Measurements from ENCODE around the gene MS4A6E.
"Not testable (repeated sequence)": the region's sequence is repeated elsewhere in the genome, so short reads cannot be mapped to it uniquely, and the experiment has no call there.

MS4A6E gene, protein sequence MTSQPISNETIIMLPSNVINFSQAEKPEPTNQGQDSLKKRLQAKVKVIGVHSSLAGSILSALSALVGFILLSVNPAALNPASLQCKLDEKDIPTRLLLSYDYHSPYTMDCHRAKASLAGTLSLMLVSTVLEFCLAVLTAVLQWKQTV

DNA sequence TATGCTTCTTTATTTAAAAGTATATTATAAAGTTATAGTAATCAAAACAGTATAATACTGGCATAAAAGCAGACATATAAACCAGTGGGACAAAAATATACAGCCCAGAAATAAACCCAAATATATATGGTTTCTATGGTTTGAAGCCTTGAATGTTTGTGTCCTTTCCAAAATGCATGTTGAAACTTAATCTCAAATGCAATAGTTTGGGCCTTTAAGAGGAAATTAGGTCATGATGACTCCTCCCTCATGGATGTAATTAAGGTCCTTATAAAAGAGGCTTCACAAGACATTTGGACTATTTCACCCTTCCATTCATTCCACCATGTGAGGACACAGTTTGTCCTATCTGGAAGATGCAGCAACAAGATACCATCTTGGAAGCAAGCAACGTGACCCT lies at the start of gene MS4A6E:
TSS of gene MS4A6E (plus strand) at position 301 of the 400 bp plus-strand sequence. CDS start 7,641 bp downstream, outside the sequence.
- no peak for DNase-seq

DNA sequence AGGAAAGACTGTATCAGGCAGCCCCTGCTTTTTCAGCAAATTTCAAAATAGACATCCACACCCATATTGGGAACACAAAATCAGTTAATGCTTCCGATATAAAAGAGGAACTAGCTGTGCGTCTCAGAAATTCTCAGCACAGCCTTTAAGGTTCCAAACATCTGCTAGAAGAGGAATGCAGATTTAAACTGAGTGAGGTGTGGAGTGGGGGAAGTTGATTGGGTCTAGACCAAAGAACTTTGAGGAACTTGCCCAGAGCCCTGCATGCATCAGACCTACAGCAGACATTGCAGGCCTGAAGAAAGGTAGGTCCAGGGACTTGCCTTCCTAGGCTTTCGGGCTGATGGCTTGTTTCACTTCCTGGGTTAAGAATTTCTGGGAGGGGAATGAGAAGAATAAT lies 46.6 kb upstream of the MS4A6E start, which contains the start of gene MS4A4A:
TSS of gene MS4A4A (plus strand) at position 255 of the 400 bp plus-strand sequence. CDS start at position 265, 10 bp downstream.
- no peak for DNase-seq

DNA sequence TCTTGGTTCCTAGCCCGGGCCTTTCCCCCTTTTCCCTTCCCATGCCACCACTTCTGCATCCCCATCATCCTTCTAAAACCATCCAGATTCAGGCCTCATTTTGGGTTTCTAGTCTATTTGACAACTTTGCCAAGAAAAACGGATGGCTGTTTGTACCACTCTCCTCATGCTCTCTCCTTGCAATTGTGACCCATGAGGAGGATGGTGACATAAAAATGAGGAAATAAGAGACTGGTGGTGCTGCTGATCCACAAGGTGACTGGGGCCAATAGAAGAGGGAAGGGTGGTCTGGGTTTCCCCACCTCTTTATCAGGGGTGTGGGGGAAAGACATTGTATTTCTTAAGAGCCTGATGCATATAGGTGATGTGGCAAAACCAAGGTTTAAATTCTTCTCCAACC lies 45.6 kb upstream of the MS4A6E start:
- DNase-seq = no peak

DNA sequence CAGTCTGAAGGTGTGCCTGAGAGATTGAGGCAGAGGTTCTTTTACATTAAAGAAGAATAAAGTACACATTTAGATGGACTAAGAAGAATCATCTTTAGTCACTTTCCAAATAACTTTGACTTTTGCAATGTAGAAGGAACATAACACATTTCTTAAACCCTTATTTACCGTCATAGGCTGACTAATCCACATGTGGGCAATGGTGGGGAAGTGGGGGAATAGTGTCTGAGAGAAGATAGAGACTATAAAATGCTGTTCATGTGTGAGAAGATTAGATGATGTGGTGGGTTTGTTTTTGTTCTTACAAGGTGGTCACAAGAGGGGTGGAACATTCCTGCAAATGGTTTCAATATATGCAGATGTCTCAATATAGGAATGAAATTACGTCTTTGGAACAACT lies 44.8 kb upstream of the MS4A6E start:
- DNase-seq = no peak

DNA sequence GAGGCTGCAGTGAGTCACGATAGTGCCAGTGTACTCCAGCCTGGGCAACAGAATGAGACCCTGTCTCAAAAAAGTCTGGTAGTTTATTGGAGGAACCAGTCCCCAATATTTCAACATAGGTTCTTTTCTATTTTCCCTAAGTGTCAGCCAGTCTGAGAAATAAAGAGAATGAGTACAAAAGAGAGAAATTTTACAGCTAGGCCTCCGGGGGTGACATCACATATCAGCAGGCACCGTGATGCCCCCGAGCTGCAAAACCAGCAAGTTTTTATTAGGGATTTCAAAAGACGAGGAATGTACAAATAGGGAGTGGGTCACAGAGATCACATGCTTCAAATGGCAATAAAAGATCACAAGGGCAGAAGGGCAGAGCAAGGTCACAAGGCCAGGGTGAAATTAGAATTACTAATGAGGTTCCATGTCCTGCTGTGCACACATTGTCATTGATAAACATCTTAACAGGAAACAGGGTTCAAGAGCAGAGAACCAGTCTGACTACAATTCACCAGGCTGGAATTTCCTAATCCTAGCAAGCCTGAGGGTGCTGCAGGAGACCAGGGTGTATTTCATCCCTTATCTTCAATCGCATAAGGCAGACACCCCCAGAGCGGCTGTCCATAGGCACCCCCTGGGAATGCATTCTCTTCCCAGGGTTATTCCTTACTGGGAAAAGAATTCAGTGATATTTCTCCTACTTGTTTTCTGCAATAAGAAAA lies 41.5 kb upstream of the MS4A6E start:
- DNase-seq = not testable (repeated sequence)

DNA sequence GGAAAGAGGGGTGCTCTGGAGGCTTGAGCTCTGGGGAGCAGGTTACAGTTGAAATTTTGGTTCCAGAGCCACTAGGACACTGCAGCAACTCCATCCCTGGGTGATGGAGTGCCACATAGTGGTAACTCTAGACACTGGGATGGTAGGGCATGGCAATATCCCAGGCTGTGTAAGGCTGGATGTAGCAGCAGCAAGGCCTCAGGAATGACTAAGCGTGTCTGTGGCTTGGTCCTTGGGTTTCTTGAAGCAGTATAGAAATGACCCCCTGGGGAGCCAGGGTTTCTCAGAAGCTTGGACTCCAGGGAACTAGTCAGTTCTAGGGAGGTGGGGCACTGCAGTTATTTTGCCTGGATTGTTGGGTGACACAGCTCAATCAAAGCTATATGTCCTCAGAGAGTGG lies 38.5 kb upstream of the MS4A6E start:
- no peak for DNase-seq

DNA sequence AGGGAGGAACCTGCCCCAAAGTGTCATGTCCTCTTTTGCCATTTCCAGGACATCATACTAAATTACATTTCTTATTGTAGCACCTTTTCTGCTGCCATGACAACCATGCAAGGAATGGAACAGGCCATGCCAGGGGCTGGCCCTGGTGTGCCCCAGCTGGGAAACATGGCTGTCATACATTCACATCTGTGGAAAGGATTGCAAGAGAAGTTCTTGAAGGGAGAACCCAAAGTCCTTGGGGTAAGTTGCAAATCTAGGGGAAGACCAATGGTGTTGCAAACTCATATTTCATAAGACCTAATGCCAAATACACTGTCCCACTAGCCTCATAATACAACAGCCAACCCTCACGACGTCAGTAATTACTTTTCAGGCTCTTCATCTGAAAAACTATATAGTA lies 34.9 kb upstream of the MS4A6E start:
- DNase-seq = no peak

DNA sequence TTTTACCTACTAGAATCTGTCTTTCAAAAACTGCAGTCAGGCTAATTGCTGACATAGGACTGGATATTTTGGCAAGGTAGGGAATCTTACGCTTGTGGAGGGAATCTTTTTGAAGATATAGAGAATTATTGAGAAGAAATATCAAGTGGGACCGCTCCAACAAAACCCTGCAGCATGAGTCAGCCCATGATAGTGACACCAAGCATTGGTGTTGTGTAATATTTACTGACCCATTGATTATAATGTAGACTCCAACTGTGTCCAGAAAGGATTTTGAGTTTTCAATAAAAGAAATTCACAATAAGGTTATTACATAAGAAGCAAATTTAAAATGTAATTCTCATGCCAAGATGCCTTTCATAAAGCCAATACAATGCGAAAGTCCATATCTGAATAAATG lies 25.9 kb upstream of the MS4A6E start:
- DNase-seq = no peak

DNA sequence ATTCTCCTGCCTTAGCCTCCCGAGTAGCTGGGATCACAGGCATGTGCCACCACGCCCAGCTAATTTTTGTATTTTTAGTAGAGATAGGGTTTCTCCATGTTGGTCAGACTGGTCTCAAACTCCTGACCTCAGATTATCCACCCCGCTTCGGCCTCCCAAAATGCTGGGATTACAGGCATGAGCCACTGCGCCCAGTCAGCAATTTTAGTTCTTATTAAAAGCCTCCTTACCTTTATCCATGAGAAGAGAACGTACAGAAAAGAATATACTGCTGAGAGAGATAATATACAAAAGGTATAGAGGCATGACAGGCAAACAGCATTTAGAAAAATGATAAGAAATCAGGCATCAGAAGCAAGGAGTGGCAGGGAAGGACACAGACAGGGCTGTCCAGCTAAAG lies 25.2 kb upstream of the MS4A6E start:
- DNase-seq = not testable (repeated sequence)

DNA sequence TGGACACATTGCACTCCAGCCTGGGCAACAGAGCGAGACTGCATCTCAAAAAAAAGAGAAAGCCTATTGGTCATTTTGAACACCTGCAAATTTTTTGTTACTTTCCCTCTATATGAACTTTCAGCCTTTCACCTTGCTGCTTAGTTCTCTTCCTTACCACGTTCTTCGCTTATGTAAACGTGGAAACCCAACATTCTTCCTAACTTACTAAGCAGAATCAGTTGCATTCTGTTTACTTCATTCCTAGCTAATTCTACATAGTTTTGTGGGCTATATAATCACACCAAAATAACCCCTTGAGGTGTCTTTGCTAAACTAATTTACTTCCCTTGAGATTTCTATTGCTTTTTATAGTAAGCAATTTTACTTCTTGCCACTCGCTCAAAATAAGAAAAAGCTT lies 23.4 kb upstream of the MS4A6E start:
- no peak for DNase-seq

DNA sequence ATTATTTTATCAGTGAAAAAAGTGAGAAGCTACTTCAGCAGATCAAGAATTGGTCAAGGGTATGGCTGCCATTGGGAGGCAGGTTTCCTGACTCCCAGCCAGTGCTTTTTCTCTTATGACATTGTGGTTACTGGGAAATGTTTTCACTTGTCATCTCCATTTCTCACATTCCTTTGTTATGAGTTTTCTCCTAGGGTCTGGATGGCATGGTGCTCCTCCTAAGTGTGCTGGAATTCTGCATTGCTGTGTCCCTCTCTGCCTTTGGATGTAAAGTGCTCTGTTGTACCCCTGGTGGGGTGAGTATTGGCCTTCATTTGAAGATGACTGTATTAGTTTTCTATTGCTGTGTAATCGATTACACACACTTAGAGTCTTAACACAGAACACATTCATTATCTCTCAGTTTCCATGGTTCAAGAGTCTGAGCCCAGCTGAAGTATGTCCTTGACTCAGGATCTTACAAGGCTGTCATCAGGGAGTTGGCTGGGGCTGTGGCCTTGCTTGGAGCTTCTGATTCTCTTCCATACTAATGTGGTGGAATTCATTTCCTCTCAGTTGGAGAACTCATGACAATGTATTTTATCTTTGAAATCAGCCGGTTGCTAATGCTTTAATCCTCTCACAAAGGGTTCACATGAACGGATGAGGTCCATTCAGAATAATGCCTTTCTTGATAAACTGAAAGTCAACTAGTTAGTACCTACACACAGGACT lies 21.0 kb upstream of the MS4A6E start:
- DNase-seq = no peak

DNA sequence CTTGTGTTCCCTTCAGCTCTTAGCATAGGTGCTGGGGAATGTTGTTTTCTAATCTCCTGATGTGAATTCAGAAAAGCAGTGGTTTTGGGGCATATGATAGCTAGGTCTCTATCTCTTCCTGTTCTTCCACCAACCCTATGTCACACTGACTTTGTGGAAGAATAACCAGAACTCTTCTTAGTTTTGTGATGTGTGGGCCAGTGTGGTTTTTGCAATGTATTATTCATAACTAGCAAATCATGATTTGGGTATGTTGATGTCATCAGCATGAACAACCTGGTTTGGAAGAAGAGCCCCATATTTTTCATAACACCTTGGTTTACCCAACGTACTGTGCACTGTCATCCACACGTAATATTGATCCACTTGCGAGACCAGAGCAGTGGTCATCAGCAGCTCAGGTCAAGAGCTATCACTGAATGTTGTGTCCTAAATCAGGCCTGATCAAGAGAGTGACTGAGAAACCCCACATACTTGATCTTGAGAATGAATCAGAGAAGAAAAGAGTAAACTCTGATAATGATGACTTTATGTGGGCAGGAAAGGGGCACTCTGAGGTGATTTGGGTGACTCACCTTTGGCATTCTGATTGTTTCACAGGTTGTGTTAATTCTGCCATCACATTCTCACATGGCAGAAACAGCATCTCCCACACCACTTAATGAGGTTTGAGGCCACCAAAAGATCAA lies 19.4 kb upstream of the MS4A6E start:
- DNase-seq = no peak

DNA sequence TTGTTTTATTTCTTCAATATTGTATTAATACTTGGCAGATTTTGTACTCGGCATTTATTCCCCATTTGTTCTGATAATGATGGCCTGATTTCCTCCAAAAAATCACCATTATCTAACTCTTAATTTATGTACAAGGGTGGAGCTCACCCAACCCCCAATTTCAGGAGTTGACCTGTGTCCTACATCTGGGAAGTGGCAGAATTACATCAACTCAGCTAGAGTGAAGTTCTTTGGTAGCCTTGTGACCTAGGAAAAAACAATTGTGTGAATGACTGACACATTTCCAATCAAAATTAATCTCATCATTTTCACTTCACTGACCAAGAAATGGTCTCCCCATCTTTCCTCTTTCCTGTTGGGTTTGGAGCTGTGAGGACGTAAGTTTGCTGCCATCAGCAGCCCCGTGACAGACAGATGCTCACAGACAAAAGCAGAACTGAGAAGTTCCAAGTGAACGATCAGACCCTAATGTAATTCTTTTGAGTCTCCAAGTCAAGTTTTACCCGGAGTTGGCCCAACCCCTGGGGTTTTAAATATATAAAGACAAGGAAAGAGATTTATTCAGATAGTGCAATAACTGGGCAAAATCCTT lies 16.6 kb upstream of the MS4A6E start:
- no peak for DNase-seq

DNA sequence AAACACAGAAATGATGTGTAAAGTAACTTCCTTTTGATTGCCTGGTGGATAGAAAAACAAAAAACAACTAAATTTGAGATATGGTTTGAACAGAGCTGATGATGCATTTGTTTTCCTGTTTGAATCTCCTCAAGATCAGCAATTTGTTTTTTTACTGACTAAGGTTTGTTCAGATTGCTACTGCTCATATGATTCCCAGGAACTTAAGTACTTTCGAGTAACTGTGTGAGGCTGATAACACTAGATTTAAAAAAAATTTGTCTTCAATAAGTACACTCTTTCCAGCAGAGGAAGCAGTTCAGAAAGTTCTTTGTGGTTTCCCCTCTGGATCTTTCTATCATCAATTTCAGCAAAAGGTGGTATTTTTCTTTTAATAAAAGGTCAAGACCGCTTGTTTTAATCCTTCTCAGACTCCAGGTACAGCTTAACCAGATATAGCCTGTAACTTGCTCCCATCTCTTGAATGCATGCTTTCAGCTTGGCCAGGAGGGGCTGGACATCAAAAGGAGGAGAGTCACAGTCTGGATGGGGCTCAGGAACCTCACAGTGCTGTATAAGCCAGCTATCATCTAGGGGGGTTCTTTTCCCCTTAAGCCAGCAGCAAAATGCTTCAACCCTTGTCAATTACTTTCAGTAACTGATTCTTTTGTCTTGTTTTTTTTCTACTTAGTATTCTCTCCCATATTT lies 12.3 kb upstream of the MS4A6E start:
- no peak for DNase-seq

DNA sequence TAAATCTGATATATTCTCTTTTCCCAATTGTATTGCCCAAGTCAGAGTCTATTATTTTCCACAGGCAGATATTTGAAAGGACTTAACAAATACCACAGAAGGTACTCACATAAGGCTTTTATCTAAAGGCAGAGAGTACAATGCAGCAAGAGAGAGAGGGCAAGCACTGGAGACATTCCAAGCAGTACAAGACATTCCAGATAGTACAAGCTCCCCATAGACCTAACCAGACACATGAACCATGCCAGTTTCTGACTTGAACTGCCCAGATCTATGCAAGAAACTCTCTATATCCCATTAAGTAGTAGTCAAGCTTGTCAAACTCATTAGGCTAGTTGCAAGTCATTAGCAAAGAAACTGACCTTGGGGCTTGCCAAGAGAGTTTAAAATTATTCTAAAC lies 11.2 kb upstream of the MS4A6E start:
- no peak for DNase-seq

DNA sequence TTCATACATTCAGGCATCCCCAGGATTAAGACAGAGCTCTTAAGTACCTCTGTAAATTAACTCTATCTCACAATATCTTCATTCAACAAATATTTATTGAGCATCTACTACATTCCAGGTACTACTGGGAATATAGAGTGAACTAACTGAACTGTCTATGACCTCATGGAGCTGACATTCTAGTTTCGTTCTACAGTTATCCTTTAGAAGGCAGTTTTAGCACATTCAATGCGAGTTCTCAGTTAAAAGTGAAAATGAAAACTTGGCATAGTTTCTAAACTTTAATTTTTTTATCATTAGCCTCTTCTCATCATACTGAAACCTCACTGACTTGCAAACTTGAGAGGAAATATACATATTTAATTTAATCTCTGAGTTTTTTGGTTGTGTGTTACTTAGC lies 10.7 kb upstream of the MS4A6E start:
- DNase-seq = no peak

DNA sequence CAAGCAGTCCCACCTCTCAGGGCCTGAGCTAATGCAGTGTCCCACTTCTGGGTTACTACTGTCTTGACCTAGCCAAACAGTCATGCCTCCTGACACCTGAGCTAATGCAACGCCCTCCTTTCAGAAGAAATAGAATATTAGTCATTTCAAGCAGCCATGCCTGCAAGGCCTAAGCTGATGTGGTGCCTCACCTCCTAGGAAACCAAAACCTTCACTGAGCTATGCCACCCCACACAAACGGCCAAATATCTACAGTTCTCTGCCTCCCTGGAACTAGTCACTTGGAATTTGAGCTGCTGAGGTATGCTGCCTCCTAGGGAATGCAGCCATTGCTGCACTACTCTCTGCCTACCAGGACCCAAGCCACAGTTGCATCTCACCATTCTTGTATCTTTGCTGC lies 8.3 kb upstream of the MS4A6E start:
- DNase-seq = no peak

DNA sequence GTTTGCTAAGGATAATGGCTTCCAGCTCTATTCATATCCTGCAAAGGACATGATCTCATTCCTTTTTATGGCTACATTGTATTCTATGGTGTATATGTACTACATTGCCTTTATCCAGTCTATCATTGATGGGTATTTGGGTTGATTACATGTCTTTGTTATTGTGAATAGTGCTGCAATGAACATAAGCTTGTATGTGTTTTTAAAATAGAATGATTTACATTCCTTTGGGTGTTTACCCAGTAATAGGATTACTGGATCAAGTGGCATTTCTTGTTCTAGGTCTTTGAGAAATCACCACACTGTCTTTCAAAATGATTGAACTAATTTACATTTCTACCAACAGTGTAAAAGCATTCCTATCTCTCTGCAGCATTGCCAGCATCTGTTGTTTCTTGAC lies 6.0 kb upstream of the MS4A6E start:
- no peak for DNase-seq

DNA sequence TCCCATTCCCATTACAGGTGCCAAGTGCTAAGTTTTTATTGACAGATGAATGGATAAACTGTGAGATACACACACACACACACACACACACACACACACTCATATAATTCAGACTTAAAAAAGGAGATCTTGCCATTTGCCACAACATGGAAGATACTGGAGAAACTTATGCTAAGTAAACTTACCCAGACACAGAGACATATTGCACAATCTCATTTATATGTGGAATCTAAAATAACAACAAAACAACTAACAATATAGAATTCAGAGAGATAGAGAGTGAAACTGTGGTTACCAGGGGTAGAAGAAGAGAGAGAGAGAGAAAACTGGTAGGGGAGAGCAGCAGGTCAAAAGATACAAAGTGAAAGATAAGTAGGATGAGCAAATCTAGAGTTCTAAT lies 1.4 kb downstream of the MS4A6E start:
- DNase-seq = no peak

DNA sequence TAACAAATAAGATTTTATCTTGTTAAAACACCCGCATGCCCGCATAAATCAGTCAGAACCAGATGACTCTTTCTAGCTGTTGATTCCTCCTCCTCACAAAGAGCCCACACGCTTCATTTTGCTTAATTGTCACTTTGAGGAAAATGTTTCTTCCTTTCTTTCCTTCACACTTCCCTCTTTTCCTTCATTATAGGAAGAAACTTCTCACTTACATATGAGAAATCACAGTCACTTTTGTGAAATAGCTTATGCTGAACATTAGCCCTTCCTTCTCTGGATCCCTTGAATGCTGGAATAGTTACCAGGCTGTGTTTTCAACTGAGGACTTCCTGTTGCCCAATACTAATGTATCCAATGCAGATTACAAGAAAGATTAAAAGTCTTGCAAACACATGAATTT lies 5.8 kb downstream of the MS4A6E start:
- DNase-seq = no peak

DNA sequence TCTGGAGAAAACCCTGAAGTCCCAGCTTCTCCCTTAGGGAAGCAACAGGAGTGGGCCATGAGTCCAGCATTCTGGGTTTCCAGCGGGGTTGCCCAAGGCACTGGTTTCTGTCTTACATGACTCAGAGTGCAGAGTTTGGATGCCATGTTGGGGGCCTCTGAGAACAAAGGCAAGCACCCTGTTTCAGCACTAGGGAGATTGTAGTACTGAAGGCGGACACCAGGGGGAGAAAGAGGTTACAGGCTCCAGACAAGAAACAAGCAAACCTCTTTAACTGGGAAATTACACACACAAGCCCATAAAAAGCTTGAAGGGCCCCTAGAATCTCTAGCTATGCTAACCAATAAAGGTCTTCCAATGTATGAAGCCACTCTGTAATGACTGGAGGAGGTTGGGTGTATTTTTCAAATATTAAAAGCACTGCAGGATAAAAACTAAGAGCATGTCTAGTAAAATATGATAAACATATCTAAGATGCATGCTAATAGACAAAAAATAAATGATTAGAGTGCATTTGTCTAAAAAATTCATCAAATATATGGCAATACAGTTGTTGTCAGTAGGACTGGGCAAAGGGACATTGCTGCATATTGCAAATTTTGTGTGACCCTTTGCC lies 7.1 kb downstream of the MS4A6E start:
- peak; percentile 45 for DNase-seq

DNA sequence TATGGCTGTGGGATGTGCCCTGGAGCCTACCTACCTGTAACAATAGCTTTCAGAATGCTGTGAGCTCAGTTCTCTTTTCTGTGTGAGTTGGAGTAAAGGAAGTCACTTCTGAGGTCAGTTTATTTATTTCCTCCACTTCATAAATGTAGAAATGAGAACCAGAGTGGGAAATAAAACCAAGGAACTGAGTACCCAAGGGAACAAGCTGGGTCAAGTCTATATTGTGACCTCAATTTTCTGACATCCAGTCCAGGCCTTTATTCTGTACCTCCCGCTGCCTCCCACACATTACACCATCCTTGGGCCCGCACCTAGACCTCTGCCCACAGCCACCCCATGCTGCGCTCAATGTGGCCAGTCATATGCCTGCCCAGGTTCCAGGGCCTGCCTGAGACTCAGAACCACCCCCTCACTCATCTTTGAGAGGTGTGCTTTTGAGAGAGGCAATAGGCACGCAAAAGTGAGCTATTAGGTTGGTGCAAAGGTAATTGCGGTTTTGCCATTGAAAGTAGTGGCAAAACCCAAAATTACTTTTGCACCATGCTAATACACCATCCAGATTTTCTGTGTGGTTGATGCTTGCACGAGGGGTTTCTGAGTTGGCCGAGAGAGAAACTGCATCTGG lies 9.8 kb downstream of the MS4A6E start:
- DNase-seq = no peak
